ENCODE data around the gene SACM1L.

The SACM1L gene, protein sequence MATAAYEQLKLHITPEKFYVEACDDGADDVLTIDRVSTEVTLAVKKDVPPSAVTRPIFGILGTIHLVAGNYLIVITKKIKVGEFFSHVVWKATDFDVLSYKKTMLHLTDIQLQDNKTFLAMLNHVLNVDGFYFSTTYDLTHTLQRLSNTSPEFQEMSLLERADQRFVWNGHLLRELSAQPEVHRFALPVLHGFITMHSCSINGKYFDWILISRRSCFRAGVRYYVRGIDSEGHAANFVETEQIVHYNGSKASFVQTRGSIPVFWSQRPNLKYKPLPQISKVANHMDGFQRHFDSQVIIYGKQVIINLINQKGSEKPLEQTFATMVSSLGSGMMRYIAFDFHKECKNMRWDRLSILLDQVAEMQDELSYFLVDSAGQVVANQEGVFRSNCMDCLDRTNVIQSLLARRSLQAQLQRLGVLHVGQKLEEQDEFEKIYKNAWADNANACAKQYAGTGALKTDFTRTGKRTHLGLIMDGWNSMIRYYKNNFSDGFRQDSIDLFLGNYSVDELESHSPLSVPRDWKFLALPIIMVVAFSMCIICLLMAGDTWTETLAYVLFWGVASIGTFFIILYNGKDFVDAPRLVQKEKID
- total RNA-seq, result 83.8 to 138 (median 132) reads per million in 3 experiments

DNA sequence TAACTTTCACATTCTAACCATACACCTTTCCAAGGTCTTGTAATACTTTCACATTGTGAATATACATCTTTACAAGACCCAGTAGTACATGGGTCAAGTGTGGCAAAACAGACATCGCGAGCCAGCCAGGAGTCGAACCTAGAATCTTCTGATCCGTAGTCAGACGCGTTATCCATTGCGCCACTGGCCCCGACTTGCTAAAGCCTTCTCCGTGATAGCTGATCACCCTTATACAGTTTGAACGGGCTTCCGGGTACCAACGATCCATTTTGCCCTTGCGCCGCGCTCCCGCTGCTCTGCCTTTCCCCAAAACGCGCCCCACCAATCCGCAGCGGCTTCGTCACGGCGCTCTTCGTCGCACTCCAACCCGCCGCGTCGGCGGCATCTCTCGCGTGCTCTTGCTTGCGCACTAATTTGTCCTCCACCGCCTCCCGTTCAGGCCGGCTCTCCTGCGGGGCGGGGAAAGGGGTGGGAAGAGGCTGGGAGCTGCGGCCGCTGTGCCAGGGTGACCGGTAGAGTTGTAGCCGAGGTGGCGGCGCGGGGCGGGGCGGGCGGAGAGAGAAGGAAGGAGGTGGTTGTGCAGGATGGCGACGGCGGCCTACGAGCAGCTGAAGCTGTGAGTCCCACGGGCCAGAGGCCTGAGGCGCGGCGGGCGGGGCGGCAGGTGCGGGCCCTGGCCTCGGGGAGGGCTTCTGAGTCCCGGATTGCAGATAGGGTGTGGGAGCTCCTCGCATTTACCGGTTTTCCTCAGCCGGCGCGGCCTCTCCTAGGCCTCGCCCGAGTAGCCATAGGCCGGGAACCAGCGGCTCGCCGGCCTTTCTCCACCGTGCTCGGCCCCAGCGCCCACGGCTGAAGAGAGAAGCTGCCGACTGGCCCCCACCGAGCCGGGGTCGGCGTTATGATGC, at the start of gene SACM1L:
Gene SACM1L (plus strand): TSS at position 515 of the 905 bp plus-strand sequence. CDS start 70 bp downstream, at position 585.
- peak; percentile 97 for DNase-seq

DNA sequence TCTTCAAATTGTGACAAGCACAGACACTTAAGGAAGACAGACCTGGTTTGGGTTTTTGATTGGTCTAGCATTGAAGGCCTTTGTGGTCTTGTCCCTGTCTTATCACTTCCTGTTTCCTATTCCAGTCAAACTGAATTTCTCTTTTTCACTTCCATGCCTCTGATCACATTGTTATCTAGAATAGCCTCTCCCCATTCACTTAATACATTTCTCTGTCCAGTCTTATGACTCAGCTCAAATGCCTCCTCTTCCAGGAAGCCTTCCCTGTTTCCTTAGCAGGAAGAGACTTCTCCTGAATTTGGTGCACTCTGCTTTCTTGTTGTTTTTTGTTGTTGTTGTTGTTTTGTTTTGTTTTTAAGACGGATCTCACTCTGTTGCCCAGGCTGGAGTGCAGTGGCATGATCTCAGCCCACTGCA, 49.1 kb upstream of the SACM1L start:
- DNase-seq, result no peak

DNA sequence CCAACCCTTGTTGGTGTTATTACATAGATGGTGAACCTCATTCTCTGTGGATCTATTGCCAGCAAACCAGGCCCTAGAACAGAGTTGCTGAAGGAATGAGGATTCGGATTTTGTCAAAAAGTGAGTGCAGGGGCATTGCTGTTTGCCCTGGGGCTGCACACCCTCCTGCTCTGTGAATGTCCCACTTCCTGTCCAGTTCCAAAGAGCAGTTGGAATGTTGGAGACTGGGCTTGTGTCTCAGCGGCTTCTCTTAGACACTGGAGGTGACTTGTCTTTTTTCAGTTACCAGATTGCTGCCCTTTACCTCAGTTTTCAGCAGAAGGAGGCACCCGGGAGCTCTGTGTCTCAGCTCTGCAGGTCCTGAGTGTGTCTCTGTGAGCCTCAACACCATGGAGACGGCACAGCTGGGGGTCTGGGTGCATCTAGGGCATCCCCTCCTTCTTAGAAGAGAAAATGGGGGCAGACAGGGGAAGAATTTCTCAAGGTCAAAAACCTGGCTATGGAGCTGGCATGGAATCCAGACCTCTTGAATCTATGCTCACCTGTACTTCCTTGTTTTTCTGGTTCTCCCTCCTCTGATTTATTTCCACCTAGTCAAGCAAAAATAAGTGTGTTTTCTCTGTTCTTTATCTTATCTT, 48.4 kb upstream of the SACM1L start:
- no peak for DNase-seq

DNA sequence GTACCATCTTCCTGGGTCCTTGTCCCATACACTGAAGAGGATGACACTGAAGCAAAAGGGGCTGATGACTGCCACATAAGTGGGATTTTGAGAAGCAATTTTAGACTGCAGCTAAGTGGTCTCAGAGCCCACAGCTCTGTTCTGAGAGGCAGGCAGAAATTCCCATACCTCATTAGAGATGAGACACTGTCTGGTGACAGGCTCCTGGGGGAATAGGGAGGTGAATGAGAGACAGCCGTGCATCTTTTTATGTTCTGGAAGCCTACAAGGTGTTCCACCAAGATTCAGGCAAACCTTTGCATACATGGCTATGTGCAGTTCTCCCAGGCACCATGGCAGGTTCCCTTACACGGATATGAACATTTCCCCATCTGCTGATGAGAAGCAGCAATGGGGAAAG, 47.4 kb upstream of the SACM1L start:
- no peak for DNase-seq

DNA sequence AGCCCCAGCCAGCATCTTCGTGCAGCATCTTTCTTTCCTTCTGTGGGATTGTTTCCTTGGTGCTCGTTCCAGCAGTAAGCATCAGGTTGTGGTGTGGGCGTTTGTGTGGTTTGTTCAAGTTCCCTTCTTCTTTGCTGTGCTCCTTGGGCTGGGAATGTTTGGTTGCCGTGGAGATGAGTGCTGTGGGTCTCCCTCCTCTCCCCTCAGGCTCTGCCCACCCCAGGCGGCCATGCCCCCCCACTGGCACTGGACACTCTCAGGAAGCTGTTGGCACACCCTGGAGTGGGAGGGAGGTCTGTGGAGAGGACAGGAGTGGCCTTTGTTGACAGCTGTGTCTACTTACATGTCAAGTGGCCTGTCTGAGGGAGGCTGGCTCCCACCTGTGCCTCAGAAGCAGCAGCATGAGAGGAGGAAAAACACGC, 46.5 kb upstream of the SACM1L start:
- no peak for DNase-seq

DNA sequence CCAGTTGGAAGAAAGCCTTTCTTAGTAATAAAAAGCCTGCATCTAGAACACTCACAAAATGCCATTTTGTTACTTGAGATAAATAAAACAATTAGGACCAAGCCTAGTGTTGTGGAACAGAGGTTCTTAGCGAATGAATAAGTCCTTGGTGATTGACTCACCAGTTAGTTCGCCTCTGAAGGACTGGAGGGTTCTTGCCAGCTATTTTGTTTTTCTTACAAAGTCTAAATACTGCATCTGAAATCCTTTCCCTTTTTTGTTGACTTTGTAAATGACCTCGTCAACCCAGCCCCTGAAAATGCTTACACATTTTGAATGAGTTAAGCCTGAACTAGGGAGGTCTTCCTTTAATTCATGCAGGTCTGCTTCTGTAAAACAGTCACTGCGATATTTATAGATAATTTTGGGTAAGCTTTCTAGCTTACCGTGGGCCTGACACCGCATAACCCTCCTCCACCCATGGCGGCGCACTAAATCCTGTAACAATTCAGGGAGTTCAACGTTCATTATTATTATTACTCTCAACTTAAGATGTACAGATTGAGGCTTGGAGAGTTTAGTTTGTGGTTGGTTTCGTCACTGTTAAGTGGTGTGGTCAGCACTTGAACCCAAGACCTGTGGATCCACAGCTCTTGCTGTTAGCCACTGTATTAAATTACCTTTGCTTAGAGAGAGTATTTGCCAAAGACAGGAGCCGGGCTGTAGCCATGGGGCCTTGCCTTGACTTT, 45.0 kb upstream of the SACM1L start:
- DNase-seq, result no peak

DNA sequence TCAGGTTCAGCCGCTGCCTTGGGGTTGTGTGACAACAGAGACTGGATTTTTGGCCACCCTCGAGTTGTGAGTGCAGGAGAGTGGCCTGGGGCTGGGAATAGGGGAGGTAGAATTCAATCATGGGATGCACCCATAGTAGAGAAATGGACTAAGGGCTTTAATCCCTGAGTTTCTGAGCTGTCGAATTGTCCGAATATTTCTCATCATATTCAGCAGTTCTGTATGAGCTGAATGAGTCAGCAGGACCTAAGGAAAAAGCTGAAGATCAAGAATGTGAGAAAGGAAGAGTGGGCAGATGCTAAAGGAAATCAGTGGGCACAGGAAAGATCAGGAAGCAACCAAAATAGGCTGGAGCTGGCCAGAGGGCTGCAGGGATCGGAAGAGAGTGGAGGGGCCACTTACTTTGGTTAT, 44.4 kb upstream of the SACM1L start:
- DNase-seq, result no peak

DNA sequence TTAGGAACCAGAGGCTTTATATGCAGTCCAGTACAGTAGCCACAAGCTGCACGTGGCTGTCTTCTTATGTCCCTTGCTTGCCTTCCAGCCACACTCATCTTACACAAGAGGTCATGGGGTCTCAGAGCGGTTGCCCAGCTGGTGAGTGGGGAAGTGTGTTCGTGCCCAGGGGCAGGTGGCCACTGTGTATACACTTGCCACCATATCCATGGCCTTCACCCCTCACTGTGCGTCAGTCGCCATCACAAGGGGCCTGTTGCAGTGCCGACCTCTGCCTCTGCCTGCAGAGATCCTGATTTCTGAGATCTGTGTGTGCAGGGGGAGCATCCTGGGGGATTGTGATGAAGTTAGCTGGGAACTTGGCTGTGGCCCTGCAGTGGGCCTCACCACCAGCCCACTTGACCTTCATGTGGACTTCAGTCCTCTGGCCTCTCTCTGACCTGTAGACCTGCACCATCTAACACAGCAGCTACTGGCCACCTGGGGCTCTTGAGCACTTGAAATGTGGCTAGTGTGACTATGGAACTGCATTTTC, 43.1 kb upstream of the SACM1L start:
- no peak for DNase-seq

DNA sequence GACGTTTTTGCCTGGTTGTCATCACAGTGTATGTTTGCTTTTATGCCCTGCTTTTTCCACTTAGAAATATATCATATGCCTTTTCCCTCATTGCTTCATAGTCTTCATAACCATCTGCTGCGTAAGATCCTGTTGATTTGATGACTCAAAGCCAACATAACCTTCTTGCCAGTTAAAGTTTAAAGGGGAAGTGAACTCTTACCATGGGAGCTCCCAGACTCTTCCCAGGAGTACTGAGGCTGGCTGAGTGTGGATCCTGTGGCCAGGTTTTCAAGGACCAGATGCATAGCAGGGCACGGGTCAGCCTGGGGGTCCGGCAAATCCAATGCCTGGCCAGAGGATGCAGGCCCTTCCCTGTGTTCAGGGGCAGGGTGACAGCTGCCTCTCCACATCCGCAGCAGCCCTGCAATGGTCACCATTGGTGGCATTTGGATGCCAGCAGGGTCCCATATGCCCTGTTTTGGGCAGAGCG, 42.0 kb upstream of the SACM1L start:
- no peak for DNase-seq

DNA sequence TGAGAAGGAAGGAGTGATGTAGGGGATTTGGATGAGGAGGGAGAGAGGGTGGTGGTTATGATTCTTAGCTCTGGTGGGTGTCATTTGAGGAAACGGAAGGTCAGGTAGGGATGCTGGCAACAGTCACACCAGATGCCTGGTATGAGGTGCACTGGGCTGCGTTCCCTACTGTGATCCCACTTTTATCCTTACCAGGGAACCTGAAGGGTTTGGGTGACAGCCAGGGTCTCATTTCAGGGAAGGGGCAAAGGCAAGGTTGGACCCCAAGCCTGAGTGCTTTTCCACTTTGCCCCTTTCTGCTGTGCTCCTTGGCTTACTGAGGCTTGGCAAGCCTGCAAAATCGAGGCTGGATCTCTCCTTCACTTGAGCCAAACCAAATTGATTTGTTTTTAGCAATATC, 36.0 kb upstream of the SACM1L start:
- no peak for DNase-seq

DNA sequence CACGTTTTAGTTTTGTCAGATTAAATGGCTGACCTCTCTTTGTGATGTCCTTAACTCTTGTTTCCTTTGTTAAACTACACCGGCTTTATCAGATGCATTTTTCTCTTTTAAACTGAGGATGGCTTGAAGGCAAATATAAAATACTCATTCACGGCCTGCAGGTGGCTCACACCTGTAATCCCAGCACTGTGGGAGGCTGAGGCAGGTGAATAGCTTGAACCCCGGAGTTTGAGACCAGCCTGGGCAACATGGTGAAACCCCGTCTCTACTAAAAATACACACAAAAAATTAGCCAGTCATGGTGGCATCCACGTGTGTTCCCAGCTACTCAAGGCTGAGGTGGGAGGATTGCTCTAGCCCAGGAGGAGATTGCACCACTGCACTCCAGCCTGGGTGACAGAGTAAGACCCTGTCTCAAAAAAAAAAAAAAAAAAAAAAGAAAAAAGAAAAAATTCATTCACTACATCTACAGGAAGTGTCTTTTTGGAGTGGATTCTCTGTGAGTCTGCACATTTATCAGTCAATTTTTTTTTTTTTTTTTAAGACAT, 34.7 kb upstream of the SACM1L start:
- no peak for DNase-seq

DNA sequence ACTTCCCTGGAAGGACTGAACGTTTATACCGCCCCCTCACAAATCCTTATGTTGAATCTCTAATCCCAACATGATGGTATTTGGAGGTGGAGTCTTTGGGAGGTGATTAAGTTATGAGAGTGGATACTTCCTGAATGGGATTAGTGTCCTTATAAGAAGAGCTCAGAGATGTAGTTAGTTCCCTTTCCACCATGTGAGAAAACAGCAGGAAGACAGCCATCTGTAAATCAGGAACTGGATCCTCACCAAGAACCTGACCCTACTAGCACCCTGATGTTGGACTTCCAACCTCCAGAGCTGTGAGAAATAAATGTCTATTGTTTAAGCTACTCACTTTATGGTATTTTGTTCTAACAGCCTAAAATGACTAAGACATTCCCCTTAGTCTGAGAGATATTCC, 33.3 kb upstream of the SACM1L start:
- no peak for DNase-seq

DNA sequence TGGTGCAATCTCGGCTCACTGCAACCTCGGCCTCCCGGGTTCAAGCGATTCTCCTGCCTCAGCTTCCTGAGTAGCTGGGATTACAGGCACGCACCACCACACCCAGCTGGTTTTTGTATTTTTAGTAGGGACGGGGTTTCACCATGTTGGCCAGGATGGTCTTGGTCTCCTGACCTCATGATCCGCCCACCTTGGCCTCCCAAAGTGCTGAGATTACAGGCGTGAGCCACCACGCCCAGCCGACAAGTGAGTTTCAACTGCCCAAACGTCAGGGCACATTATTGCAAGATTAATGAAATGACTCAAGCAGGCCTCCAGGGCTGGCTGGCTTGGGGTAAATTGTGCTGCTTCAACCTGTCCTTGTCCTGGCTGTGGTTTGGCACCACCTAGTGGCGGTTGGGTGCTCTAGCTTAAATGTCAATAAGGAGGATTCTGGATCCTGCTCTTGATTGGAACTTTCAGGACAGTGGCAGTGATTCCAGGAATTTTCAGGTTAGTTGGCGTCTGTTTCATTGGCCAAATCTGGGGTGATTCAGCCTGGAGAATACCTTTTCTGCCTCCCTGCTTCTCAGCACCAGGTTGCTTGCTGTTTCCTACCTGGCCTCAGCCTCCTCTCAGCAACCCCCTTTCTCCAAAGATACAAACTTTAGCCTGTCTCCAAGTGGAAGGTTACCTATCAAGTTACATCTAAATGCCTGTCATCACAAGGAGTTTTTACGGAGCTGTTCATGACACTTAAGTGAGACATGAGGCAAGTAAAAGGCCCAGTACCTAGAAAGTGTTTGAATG, 32.4 kb upstream of the SACM1L start:
- DNase-seq, result peak; percentile 76

DNA sequence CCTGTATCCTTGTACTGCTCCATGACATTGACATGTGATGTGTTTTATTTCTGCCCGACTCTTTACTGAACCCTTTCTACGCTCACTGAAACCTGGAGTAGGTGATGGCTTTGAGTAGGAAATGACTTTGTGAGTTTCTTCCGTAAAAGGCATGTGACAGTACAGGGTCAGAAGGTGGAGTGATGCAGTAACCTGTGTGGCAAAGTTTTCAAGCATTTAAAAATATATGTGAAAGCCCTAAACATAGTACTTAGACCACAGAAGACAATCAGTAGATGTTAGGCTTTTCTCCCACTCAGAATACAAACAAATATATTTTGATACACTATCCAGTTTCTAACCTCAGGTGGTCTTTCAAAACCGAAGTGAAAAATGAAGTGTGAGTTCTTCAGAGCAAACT, 31.3 kb upstream of the SACM1L start:
- no peak for DNase-seq

DNA sequence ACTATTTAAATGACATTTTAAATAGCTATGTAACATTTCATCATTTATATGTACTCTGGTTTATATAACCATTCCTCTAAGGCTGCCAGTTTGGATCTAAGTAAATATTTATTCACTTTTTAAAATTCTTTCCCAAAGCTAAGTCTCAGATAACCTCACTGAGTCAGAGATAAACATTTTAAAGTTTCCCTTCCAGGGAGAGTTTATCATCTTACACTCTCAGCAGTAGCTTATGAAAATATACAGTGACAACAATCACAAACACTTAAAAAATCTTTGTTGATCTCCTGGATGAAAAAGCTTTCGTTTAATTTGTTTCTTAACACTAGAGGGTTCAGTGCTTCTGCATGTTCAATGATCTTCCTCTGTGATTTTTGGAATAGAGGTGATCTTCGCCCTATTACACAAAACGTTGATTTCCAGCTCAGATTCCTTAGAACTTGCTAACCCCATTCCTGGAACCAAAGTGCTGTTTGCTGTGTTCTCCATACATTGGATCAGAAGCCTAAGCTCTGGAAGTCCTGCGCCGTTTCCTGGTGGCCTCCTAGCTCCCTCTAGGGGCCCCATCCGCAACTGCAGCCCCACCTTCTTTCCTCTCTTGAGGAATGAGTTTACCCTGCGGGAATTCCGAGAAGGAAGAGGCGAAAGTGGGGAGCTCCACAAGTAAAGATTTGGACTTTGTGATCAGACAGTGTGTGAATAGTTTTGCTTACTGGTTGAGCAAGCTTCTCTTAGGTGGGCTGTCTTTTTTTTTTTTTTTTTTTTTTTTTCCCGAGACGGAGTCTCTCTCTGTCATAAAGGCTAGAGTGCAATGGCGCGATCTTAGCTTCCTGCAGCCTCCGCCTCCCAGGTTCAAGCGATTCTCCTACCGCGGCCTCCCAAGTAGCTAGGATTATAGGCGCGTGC, 29.3 kb upstream of the SACM1L start:
- DNase-seq, result peak; percentile 26

DNA sequence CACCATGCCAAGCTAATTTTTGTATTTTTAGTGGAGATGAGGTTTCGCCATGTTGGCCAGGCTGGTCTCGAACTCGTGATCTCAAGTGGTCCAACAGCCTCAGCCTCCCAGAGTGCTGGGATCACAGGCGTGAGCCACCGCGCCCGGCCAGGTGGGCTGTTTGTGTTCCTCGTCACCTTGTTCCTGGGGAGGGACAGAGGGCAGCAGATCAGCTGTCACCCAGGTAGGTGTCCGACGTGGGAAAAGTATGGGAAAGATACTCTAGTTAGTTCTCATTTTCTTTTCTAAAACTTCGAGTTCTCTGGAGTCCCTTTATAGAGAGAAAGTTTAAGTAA, 28.7 kb upstream of the SACM1L start:
- no peak for DNase-seq

DNA sequence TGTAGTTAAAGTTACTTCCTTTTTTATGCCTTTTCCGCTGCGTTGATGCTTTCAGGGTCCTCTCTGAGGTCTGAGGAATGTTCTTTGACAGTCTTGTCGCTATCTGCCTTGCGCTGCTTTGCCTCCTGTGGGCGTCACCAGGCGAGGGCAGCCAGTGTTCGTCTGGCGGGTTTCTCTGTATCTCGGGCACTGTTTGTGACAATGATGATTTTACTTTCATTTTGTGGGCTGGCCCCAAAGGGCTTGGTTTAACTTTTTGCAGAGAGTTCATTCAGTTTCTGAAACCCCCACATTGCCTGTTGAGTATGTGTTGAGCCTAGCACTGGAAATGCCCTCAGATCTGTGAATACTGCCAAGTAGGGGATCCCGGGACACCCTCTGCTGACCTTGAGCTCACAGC, 24.6 kb upstream of the SACM1L start:
- peak; percentile 74 for DNase-seq

DNA sequence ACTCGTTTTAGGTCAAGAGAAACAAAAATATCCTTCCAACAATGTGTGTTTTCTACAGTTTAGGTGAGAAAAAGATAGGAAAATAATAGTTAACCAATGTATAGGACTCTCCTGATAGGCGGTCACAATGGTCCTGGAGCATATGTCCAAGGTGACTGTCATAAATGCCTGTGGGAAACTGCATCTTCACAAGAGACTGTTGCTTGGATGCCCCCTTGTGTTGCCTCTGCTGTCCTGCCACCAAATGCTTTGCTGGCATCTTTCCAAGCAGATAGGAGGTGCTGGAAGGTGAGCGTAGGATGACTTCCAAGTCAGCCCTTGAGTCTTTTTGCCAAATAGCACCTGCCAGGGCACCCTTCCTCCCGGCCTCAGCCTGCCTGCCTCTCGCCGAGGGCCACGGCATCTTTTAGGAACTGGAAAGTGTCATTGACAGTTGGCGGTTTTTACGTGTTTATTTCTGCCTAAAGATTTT, 24.1 kb upstream of the SACM1L start:
- peak; percentile 74 for DNase-seq

DNA sequence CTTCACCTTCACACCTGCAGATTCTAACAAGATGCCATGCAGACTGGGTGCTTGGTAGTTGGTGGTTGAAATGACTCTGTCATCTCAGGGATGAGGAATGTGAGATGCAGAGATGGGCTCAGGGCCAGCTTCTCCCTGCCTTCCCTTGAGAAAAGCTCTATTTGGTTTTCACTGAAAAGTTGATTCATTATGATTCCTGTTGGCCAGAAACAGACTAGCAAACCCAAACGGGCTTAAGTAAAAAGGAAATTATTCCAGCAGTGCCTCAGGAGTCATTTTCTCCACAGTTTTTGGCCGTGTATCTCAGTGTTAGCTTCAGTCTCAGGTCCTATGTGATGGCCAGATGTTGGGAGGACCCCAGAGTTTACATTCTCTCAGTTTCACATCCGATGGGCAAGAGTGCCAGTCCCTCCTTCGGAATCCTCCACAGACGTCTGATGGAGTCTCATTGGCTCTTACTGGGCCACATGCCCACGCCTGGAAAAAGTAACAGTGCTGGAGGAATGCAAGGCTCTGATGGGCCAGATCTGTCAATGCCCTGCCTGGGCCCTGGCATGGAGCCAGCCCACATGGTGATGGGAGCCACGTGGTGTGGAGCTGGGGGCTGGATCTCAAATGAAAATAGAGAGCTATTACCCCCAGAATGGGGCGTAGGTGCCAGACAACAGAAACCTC, 22.3 kb upstream of the SACM1L start:
- no peak for DNase-seq

All from central memory CD4-positive, alpha-beta T cell (primary cell).